GM18505 (cell line): ENCODE data around the gene CDH4.

ENCODE experiments used
- ATAC-seq: cut with Tn5 transposase; IDR thresholded peaks from one replicate; pipeline ENCODE4 v1.9.1; 2021; ENCODE audit not compliant: unreplicated experiment
- POLR2A ChIP-seq: IDR thresholded peaks from 4 replicates; pipeline ENCODE4 v1.6.1; 2011; ENCODE audit warnings: borderline replicate concordance; ENCODE audit not compliant: insufficient read depth, insufficient read length; ENCODE audit errors: extremely low read depth

Gene CDH4

DNA sequence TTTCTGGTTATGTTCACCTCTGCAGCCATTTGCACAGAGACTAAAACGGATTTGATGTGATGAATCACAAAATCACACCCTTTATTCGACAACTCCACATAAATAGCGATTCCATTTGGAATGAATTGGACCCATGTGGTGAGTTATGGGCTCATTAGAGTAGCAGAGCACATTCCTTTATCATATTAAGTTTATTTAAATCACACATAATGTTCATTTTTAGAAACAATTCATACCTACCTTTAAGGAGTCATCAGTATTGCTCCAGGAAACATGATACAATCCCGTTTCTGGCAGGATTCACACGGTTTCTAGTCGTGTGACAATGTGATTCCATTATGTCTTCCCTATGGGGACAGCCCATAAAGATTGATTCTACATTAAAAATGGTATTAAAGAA lies 303.5 kb downstream of the CDH4 start:
- no peak for TF ChIP-seq POLR2A
- ATAC-seq: no peak

DNA sequence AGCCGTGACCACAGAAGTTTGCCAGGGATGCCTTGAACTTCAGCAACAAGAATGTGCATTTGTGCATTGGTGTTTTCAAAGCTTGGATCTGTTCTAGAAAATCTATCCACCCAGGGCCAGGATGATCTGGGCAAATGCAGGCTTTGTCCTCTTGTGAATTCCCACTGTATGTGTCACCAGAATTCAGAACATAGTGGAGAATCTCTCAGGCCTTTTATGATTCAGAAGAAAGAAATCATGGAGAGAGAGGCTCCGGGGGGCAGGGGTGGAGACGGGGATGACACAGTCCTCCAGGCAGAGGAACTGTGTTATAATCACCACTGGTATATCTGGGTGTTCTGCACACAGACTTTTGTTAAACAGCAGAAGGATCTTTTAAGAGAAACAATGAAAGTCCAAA lies 304.1 kb downstream of the CDH4 start:
- ATAC-seq: no peak
- TF ChIP-seq POLR2A: no peak

DNA sequence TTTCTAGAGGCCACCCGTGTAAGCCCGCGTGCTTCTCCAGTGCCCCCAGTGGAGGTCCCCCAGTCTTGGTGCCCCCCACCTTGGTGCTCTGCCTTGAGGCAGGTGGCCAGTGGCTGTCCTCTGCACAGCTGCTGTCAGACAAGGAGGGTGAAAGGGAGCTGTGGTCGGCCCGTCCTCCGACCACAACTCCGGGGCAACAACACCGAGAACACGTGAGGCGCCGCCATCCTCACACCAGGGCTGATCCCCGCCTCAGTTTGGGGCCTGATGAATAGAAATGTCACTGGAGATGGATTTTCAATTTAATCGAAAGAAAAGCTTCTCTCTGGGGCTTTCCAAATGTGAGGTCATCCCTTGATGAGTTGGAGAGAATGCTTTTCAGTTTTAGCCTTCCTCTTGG lies 304.6 kb downstream of the CDH4 start:
- no peak for TF ChIP-seq POLR2A
- no peak for ATAC-seq

DNA sequence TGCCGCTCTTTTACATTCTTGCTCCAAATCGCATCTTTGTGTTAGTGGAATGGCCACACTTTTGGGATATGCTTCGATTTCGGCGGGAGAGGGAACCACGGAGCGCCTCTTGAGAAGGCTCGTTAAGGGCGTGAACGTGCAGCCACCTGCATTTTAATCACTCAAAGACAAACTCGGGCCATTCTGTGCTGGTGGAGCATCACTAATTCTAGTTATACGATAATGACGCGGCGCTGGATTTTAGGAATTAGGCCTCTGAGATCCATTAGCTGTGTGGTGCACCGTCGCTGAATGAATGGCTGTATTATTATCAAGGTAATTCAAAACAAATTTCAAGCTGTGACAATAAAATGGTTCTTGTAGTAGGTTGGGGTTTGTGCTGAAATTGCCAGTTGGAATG lies 305.6 kb downstream of the CDH4 start:
- no peak for ATAC-seq
- TF ChIP-seq POLR2A: no peak

DNA sequence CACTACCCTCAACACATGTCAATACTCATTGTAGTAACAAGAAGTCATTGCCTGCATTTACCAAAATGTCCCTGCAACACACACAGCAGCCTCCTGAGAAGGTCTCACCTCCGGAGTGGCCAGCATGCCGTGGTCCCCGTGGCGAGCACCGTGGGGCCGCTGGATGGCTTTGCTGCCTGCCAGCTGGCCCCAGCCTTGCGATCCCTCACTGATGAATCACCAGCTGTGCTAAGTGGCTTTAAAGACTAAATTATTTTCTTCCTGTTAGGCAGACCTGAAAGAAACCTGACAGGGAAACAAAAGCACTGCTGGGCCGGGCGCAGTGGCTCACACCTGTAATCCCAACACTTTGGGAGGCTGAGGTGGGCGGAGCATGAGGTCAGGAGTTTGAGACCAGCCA lies 306.7 kb downstream of the CDH4 start:
- TF ChIP-seq POLR2A: no peak
- no peak for ATAC-seq

DNA sequence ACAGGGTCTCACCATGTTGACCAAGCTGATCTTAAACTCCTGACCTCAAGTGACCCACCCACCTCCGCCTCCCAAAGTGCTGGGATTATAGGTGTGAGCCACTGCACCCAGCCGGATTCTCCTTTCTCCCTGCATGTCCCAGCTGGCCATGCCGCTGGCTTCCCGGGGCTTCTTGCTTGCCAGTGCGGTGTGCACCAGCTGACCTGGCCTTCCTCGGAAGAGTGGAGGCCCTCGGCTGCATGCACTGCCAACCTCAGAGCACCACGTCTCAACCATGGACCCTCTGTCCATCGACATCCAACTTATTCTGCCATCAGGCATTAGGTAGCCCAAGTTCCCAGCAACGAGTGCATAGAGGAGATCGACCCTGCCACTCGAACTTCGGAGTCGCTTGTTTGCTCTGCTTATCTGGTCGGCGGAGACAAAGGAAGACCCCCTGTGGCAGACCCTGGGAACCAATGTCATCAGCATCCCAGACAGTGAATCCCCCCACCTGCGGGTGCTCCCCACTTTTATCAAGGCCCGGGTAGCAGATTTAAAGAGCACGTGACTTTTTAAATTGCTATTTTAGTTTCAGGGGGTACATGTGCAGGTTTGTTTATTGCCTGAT lies 307.8 kb downstream of the CDH4 start:
- no peak for TF ChIP-seq POLR2A
- ATAC-seq: no peak

DNA sequence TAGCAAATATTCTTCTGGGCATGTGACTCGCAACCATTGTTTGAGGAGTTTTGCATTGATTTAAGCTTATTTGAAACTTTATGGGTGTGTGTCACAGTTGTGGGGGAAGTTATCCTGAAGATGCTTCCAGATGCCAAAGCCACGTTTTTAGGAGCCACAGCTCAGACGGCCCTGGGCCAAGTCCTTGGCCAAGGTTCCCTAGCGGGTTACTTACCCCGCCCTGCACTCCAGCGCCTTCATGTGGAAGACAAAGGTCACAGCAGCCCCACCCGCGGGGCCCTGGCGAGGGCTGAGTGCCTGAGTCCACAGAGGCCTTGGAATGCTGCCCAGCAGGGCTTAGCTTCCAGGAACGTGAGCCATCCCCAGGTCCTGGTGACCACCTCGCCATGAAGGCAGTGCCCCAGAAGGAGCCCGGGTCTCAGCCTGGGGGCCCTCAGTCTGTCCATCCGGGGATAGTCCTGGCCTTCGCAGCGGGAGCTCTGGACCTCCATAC lies 308.3 kb downstream of the CDH4 start:
- no peak for ATAC-seq
- TF ChIP-seq POLR2A: no peak

DNA sequence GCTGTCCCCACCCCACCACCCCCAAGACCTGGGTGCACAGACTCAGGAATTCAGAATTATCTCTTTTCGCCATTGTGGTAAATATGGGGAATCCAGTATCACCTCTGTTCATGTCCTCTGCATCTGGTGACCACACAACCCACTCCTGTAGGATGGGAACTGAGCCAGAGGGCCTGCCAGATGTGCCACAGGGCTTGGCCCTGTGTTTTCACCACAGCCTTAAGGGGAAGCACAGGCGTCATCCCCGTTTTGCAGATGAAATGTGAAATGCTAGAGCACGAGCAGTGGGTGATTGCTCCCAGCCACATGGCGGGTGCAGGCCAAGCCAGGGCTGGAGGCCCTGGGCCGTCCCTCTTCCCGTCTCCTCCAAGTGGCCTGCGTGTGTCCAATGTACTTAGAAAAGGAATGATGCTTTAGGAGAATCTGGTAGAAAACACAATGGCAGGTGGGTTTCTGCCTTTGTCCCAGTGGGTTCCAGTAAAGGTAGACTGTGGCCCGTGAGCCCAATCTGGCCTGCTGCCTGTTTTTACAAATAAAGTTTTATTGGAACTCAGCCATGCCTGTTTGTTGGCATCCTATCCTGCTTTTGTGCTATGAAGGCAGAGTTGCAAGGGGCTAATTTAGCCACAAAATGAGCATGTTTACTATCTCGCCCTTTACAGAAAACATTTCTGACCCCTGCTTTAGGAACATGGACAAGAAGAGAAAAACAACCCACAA lies 309.2 kb downstream of the CDH4 start:
- no peak for ATAC-seq

DNA sequence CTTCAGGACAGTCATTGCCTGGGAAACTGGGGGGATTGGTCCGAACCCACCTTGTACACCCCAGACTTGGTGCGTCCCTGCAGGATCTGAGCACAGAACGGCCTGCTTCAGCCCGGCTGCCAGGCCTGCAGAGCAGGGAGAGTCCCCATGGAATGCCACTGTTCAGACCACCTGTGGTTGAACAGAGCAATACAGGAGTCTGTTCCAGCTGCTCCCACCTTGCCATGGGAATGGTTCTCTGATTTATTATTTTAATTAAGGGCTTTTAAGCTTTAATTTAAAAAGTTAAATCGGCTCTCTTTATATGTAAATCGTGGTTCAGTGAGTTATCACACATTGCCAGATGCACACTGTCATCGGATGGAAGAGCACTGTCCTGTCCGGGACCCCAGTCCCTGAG lies 310.4 kb downstream of the CDH4 start:
- no peak for ATAC-seq
- TF ChIP-seq POLR2A: no peak

More for the DNA sequence above, 309.2 kb downstream of the CDH4 start:
- no peak for TF ChIP-seq POLR2A

DNA sequence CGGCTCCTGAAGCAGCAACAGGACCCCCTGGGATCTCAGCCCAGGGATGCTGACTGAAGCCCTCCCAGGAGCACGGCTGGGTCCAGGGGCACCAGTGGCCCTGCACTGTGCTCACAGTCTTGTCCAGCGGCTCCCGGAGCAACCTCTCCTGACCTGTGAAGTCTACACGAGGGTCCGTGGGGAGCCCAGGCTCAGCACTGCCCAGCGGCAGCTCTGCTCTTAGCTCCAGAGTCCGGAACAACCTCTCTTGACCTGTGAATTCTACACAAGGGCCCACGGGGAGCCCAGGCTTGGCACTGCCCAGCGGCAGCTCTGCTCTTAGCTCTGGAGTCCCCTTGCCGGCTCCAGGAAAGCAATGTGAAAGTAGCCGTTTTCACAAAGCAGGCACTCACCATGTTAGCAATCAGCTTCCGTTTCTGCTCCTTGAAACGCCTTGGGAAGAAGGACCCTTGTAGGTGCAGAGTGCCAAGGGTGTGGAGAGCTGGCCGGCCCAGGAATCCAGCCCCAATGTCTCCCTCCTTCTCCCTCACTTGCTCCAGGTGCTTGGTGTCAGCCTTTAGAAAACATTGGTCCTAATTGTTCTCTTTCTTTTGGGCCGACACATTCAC lies 310.9 kb downstream of the CDH4 start:
- ATAC-seq: no peak
- no peak for TF ChIP-seq POLR2A

DNA sequence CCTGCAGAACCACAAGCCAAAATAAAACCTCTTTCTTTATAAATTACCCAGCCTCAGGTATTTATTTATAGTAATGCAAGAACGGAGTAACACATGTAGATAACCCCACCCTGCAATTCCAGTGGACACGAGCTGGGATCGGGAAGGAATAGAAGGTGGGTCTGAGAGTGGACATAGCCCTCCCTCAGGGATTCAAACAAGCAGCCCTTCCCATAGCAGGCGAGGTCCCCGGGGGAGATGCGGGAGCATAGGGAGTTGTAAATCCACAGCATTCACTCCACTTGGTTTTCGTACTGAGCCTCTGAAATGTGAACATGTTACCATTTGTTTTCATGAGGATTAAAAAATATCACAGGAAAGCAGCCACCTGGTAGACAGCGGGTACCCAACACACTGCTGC lies 312.6 kb downstream of the CDH4 start:
- TF ChIP-seq POLR2A: no peak
- no peak for ATAC-seq

DNA sequence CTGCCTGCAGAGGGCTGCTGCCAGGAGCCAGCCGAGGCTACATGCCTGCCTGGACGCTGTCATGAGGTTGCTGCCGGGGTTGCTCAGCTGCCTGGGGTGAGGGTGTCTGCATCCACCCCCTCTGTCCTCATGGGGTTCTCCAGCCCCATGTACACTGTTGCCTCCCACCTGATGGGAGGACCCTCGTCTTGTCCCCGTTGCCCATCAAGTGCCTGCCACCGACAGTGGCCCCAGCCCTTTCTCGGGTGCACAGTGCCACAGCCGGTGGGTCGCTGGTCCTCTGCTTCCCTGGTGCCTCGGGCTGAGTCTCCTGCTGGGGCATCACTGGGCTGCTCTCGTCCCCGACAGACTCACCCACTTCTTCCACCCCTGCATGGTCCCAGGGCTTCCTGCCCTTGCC lies 313.7 kb downstream of the CDH4 start:
- TF ChIP-seq POLR2A: no peak
- no peak for ATAC-seq

DNA sequence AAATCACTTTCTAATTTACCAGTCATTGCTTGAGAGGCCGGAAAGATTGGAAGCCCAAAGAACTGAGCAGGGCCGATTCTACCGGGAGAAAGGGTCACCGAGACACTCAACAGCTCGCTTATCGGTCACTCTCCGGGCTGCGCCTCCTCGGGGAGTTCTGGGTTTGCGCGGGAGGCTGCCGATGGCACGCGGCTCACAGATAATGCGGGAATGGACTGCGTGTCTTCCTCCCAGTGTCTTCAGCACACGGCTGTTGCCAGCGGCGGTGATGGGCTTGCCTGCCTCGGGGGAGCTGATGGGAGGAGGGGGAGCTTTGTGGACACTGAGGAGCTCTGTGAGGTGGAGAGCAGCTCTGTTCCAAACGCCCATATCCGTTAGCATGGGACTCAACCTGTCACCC lies 314.6 kb downstream of the CDH4 start:
- no peak for ATAC-seq
- no peak for TF ChIP-seq POLR2A

DNA sequence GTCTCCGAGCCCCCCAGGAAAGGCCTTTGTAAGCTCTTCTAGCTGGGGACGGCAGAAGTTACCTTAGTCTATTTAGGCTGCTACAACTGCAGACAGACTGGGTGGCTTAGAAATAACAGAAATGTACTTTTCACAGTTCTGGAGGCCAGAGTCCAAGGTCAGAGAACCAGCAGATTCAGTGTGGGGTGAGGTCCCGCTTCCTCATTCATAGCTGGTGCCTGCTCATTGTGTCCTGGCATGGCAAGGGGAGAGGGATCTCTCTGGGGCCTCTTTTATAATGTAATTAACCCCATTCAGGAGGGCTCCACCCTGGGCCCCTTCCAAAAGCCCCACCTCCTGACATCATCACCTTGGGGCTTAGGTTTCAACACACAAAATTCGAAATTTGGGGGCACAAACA lies 315.1 kb downstream of the CDH4 start:
- no peak for ATAC-seq
- TF ChIP-seq POLR2A: no peak
